Right atrium auricular region (tissue), 2 donors: ENCODE measurements around the gene CAD. TPM values are rescaled to one million over a fixed set of nuclear protein-coding genes. Genes with fewer than 3 reads are reported as not detected.
A peak's percentile ranks its signal among the peaks of the same experiment; 100 is the strongest.

ENCODE experiments used
- DNase-seq: peaks from one replicate; pipeline ENCODE4 v3.0.0-alpha.2; 2019; ENCODE audit warnings: low spot score
- H3K27ac ChIP-seq, 2 donors: fragments of 200-600 bp; sonication (generic); 1 replicate in 1 of 2; 2 replicates in 1 of 2; pipeline ENCODE4 v1.5.1; 2016 to 2019
- H3K27me3 ChIP-seq, 2 donors: fragments of 200-600 bp; sonication (generic); one replicate each; pipeline versions ENCODE4 v1.5.1 to v1.6.0; 2017 to 2019
- H3K36me3 ChIP-seq: fragments of 200-600 bp; sonication (generic); one replicate; pipeline ENCODE4 v1.5.1; 2016
- H3K4me1 ChIP-seq, 2 donors: fragments of 200-600 bp; sonication (generic); one replicate each; pipeline versions ENCODE4 v1.5.1 to v1.6.0; 2017 to 2019
- H3K4me3 ChIP-seq, 2 donors: fragments of 200-600 bp; sonication (generic); 1 replicate in 1 of 2; 2 replicates in 1 of 2; pipeline ENCODE4 v1.5.1; 2017 to 2019; ENCODE audit warnings: mild to moderate bottlenecking in 1 of 2, moderate library complexity in 1 of 2
- H3K9me3 ChIP-seq, 2 donors: fragments of 200-600 bp; sonication (generic); one replicate each; pipeline ENCODE4 v1.5.1; 2019
- total RNA-seq, 2 donors: library from RNA; depleted of rRNA; stranded (reverse); fragments of >200 nt; gene quantifications; one replicate each; pipeline ENCODE4 v1.1.0, GENCODE V29; 2016
- TF ChIP-seq, protein P1 (sequence below), 2 donors: fragments of 200-600 bp; sonication (generic); IDR thresholded peaks; one replicate each; pipeline ENCODE4 v1.5.1; 2019; ENCODE audit warnings: antibody characterized with exemption in 2 of 2

Gene CAD
- total RNA-seq, 2 donors from 2014 or later = 4.8 to 13.2 TPM

DNA sequence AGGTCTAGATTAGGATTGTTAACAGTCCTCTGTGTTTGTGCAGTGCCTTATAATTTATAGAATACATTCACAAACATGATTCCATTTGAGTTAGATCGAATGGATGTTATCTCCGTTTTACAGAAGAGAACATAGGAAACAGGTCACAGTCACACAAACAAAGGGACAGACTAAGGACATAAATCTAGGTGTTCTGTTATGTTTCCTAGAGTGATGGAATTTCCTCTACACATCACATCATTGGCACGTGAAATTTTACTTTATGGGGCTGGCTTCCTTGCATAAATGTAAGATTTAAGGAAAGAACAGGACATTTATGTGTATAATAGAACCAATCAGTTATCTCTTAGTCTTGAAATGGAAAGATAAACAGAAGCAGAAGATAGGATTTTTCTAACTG is 71.4 kb downstream of the CAD start:
- Histone ChIP-seq H3K4me1 (peaks cover 0 to 35% of the 10 kb centered on the region in 2 donors), H3K27me3 (no peaks in the 10 kb centered on the region), H3K36me3 (no peaks in the 10 kb centered on the region), H3K9me3 (no peaks in the 10 kb centered on the region), H3K4me3 (no peak overlapping the region), H3K27ac (peak overlapping the region in 1 of 2 donors; percentile 21)
- no peak for DNase-seq
- TF ChIP-seq, protein P1, sequence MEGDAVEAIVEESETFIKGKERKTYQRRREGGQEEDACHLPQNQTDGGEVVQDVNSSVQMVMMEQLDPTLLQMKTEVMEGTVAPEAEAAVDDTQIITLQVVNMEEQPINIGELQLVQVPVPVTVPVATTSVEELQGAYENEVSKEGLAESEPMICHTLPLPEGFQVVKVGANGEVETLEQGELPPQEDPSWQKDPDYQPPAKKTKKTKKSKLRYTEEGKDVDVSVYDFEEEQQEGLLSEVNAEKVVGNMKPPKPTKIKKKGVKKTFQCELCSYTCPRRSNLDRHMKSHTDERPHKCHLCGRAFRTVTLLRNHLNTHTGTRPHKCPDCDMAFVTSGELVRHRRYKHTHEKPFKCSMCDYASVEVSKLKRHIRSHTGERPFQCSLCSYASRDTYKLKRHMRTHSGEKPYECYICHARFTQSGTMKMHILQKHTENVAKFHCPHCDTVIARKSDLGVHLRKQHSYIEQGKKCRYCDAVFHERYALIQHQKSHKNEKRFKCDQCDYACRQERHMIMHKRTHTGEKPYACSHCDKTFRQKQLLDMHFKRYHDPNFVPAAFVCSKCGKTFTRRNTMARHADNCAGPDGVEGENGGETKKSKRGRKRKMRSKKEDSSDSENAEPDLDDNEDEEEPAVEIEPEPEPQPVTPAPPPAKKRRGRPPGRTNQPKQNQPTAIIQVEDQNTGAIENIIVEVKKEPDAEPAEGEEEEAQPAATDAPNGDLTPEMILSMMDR (IDR thresholded peaks at IDR 0.05) = no peak

DNA sequence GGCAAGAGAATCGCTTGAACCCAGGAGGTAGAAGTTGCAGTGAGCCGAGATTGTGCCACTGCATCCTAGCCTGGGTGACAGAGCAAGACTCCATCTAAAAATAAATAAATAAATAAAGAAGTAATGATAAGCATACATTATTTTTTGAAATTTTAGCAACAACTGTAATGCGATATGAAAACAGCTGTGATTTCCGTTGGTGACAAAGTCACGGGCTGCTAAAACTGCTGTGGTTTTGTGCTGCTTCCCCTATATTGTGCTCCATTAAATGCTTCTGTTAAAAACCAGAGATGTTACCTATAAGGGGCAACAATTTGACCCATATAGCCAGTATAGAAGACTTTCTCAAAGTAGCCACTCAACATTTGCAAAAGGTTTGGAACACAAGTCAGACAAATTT is 73.4 kb downstream of the CAD start:
- TF ChIP-seq, protein P1 (IDR thresholded peaks at IDR 0.05) = no peak
- DNase-seq = no peak
- Histone ChIP-seq H3K4me1 (peaks cover 0 to 48% of the 10 kb centered on the region in 2 donors), H3K27ac (no peak overlapping the region), H3K36me3 (no peaks in the 10 kb centered on the region), H3K27me3 (no peaks in the 10 kb centered on the region), H3K9me3 (no peaks in the 10 kb centered on the region), H3K4me3 (no peak overlapping the region)

GRCh38 chr2:27291865-27292264 is 74.7 kb downstream of the CAD start:
- no peak overlapping the region for H3K4me3 ChIP-seq
- no peaks in the 10 kb centered on the region for H3K9me3 ChIP-seq
- no peaks in the 10 kb centered on the region for H3K36me3 ChIP-seq
- TF ChIP-seq, protein P1 (IDR thresholded peaks at IDR 0.05) = no peak
- no peak for DNase-seq
- H3K4me1 ChIP-seq = peaks cover 0 to 46% of the 10 kb centered on the region in 2 donors
- no peaks in the 10 kb centered on the region for H3K27me3 ChIP-seq
- H3K27ac ChIP-seq = peak overlapping the region; percentile 15 to 29

Other genes starting within 250 kb of the CAD start
- gene MAPRE3, start 246.7 kb upstream of the CAD start, total RNA-seq = 10 to 100 TPM; 20.6 to 33.4 TPM
- 10 to 100 TPM; 21.0 to 41.0 TPM for gene TMEM214, start 184.4 kb upstream of the CAD start, total RNA-seq
- gene AGBL5, start 165.7 kb upstream of the CAD start, total RNA-seq = 1 to 10 TPM; 8.1 to 9.3 TPM
- 100 to 1,000 TPM; 379 to 465 TPM for gene OST4, start 145.7 kb upstream of the CAD start, total RNA-seq
- 10 to 100 TPM; 22.3 to 36.7 TPM for gene EMILIN1, start 138.8 kb upstream of the CAD start, total RNA-seq
- gene KHK, start 130.6 kb upstream of the CAD start, total RNA-seq = 1 to 10 TPM in 1 of 2 donors, under 1 TPM in 1; 0.82 to 1.7 TPM
- 1 to 10 TPM; 4.3 to 4.5 TPM for gene CGREF1, start 98.2 kb upstream of the CAD start, total RNA-seq
- gene ABHD1, start 93.6 kb upstream of the CAD start, total RNA-seq = 1 to 10 TPM in 1 of 2 donors, under 1 TPM in 1; 0.90 to 1.0 TPM
- 10 to 100 TPM; 47.5 to 51.4 TPM for gene PREB, start 82.7 kb upstream of the CAD start, total RNA-seq
- gene PRR30, start 78.0 kb upstream of the CAD start, total RNA-seq = not detected
- not detected for gene TCF23, start 68.4 kb upstream of the CAD start, total RNA-seq
- gene ATRAID, start 5.3 kb upstream of the CAD start, total RNA-seq = 100 to 1,000 TPM; 193 TPM
- 10 to 100 TPM in 1 of 2 donors, 1 to 10 TPM in 1; 9.2 to 14.7 TPM for gene SLC5A6, start 5.1 kb upstream of the CAD start, total RNA-seq
- 1 to 10 TPM; 5.7 to 9.4 TPM for gene SLC30A3, start 45.7 kb downstream of the CAD start, total RNA-seq
- gene DNAJC5G, start 58.1 kb downstream of the CAD start, total RNA-seq = under 1 TPM; 0.59 to 0.94 TPM
- 100 to 1,000 TPM in 1 of 2 donors, 10 to 100 TPM in 1; 97.2 to 136 TPM for gene TRIM54, start 65.1 kb downstream of the CAD start, total RNA-seq
- gene UCN, start 91.1 kb downstream of the CAD start, total RNA-seq = 1 to 10 TPM in 1 of 2 donors, under 1 TPM in 1; 0.74 to 2.6 TPM
- gene MPV17, start 105.7 kb downstream of the CAD start, total RNA-seq = 10 to 100 TPM; 73.9 to 74.3 TPM
- 10 to 100 TPM; 19.1 to 19.7 TPM for gene GTF3C2, start 139.4 kb downstream of the CAD start, total RNA-seq
- gene EIF2B4, start 153.0 kb downstream of the CAD start, total RNA-seq = 10 to 100 TPM; 27.1 to 36.3 TPM
- 10 to 100 TPM; 66.0 to 69.3 TPM for gene SNX17, start 153.2 kb downstream of the CAD start, total RNA-seq
- gene ZNF513, start 163.4 kb downstream of the CAD start, total RNA-seq = 1 to 10 TPM; 4.7 to 6.2 TPM
- gene PPM1G, start 192.2 kb downstream of the CAD start, total RNA-seq = 10 to 100 TPM; 37.7 to 42.4 TPM
- gene NRBP1, start 211.3 kb downstream of the CAD start, total RNA-seq = 10 to 100 TPM; 36.5 to 50.4 TPM
- 1 to 10 TPM in 1 of 2 donors, not detected in 1; 1.2 TPM for gene KRTCAP3, start 225.0 kb downstream of the CAD start, total RNA-seq